Melanocyte of skin (primary cell): ENCODE measurements around the gene KHDC1. TPM values are rescaled to one million over a fixed set of nuclear protein-coding genes. Genes with fewer than 3 reads are reported as not detected.

Experiments used
- small RNA-seq, 2 donors: library from RNA; depleted of rRNA; stranded (forward); fragments of <200 nt; gene quantifications; one replicate each; pipeline ENCODE3, GENCODE V24; 2012
- total RNA-seq, 2 donors: library from RNA; depleted of rRNA; stranded (reverse); fragments of >200 nt; gene quantifications; 2 replicates each; pipeline ENCODE4 v1.2.3, GENCODE V29; 2012

The KHDC1 gene
- under 1 TPM in 1 of 2 donors, not detected in 1; 0.67 TPM for total RNA-seq

GRCh38 chr6:73262671-73263569 lies at the start of gene KHDC1:
KHDC1 (minus strand) TSS chr6:73263196; CDS start chr6:73242517, 20,679 bp downstream.

GRCh38 chr6:73225396-73225795 lies 37.6 kb downstream of the KHDC1 start, which contains the start of gene KHDC1L:
KHDC1L (minus strand) TSS chr6:73225496; CDS start chr6:73225408, 88 bp downstream.

Small RNA genes within 50 kb of the gene (small RNA-seq; reads per million reads assigned to genes)
- 0 reads per million in 2 donors for gene RPSAP41

Other genes with a start within 250 kb of the KHDC1 start
- gene KHDC1L, start 37.7 kb downstream of the KHDC1 start, total RNA-seq = not detected
- gene DPPA5, start 91.1 kb upstream of the KHDC1 start, total RNA-seq = not detected
- not detected for gene KHDC3L, start 99.5 kb upstream of the KHDC1 start, total RNA-seq
- gene OOEP, start 106.7 kb upstream of the KHDC1 start, total RNA-seq = not detected
- gene DDX43, start 131.6 kb upstream of the KHDC1 start, total RNA-seq = 1 to 10 TPM in 1 of 2 donors, not detected in 1; 1.0 TPM
- 1 to 10 TPM; 5.2 to 10.0 TPM for gene CGAS, start 189.1 kb upstream of the KHDC1 start, total RNA-seq
- 10 to 100 TPM; 25.1 to 32.3 TPM for gene MTO1, start 198.5 kb upstream of the KHDC1 start, total RNA-seq